GM12865 (cell line): ENCODE measurements around the gene RNU6-7.

Experiments
- DNase-seq: peaks from one replicate; pipeline ENCODE4 v3.0.0; 2010; ENCODE audit warnings: low read depth
- H3K4me3 ChIP-seq: 2 replicates; pipeline ENCODE4 v1.5.1; 2011; ENCODE audit warnings: mild to moderate bottlenecking, low read depth, low read length, control low read depth
- TF ChIP-seq, protein P1 (sequence below): IDR thresholded peaks from 2 replicates; pipeline ENCODE4 v1.5.1; 2011; ENCODE audit warnings: low read length, control low read depth, low read depth, inconsistent platforms; ENCODE audit not compliant: insufficient read depth; ENCODE audit errors: missing control alignments

Gene RNU6-7

GRCh38 chr14:32249780-32250179 is 47.9 kb downstream of the RNU6-7 start:
- no peak for DNase-seq
- H3K4me3 ChIP-seq, result no peak overlapping the region
- TF ChIP-seq, protein P1, sequence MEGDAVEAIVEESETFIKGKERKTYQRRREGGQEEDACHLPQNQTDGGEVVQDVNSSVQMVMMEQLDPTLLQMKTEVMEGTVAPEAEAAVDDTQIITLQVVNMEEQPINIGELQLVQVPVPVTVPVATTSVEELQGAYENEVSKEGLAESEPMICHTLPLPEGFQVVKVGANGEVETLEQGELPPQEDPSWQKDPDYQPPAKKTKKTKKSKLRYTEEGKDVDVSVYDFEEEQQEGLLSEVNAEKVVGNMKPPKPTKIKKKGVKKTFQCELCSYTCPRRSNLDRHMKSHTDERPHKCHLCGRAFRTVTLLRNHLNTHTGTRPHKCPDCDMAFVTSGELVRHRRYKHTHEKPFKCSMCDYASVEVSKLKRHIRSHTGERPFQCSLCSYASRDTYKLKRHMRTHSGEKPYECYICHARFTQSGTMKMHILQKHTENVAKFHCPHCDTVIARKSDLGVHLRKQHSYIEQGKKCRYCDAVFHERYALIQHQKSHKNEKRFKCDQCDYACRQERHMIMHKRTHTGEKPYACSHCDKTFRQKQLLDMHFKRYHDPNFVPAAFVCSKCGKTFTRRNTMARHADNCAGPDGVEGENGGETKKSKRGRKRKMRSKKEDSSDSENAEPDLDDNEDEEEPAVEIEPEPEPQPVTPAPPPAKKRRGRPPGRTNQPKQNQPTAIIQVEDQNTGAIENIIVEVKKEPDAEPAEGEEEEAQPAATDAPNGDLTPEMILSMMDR, result no peak

DNA sequence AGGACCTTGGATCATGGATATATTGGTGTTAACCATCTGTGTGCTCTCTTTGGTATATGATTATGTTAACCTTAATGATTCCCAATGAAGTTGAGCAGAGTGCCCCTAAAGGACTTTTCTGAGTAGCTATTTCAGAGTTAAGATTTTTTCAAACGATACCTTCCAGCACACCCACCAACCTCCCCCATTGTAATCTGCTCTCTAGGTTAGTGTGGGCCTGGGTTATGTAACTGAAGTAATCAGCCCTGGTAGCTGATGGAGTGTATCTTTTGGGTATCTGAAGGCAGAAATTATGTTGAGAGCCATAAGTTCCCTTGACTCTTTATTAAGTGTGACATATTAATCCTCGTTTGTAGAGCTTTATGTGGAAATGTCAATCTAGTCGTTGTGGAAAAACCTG is 48.8 kb downstream of the RNU6-7 start:
- DNase-seq, result no peak
- TF ChIP-seq, protein P1, result no peak
- H3K4me3 ChIP-seq, result no peak overlapping the region

DNA sequence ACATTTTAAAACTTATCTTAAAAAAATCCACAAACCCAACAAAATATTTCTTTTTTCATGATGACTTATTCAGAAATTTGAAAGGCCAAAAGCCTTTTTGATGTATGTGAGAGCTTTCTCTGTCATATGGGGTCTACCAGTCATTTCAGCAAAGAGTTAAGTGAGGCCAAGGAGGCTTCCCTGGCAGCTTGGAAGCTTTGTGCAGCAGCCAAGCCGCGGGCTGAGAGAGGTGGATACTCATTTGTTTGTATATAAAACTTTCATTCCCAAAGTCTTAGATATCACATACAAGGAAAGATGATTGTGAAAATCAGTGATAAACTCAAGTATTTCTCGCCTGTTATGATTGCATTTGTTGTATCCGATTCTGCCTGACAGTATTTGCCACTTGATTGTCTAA is 49.7 kb downstream of the RNU6-7 start:
- no peak overlapping the region for H3K4me3 ChIP-seq
- no peak for DNase-seq
- TF ChIP-seq, protein P1, result no peak
